SU-DHL-6 (cell line): ENCODE measurements around the gene C1orf185.
"Not testable (repeated sequence)": the region's sequence is repeated elsewhere in the genome, so short reads cannot be mapped to it uniquely, and the experiment has no call there.

Experiments
- H2AFZ ChIP-seq: fragments of 200-600 bp; sonication (generic); 2 replicates; pipeline ENCODE4 v1.6.1; 2014; ENCODE audit warnings: low read depth, mild to moderate bottlenecking, moderate library complexity, mixed read lengths, antibody characterized with exemption, low read length; ENCODE audit not compliant: severe bottlenecking
- H3F3A ChIP-seq: fragments of 200-600 bp; shearing (Covaris generic); 2 replicates; pipeline ENCODE4 v1.6.0; 2016; ENCODE audit warnings: antibody characterized with exemption, mild to moderate bottlenecking; ENCODE audit not compliant: insufficient read depth
- H3K27ac ChIP-seq: fragments of 200-600 bp; sonication (generic); 2 replicates; pipeline ENCODE4 v1.5.1; 2016; ENCODE audit warnings: low read depth, mild to moderate bottlenecking, low read length, moderate library complexity, mixed read lengths
- H3K27me3 ChIP-seq: fragments of 200-600 bp; sonication (generic), shearing (Covaris generic); 2 replicates; pipeline ENCODE4 v1.6.0; 2014; ENCODE audit warnings: mild to moderate bottlenecking, low read length
- H3K36me3 ChIP-seq: fragments of 200-600 bp; sonication (generic); 2 replicates; pipeline ENCODE4 v1.6.1; 2014; ENCODE audit warnings: mild to moderate bottlenecking, low read length, mixed read lengths
- H3K4me2 ChIP-seq: fragments of 300-600, 200-600 bp; shearing (Covaris generic), sonication (generic); 2 replicates; pipeline ENCODE4 v1.6.0; 2014; ENCODE audit warnings: low read length, low read depth, mild to moderate bottlenecking; ENCODE audit not compliant: poor library complexity, severe bottlenecking
- H3K4me3 ChIP-seq: fragments of 200-600 bp; sonication (generic); 2 replicates; pipeline ENCODE4 v1.5.1; 2014; ENCODE audit warnings: antibody characterized with exemption, low read length, mild to moderate bottlenecking, mixed read lengths; ENCODE audit not compliant: insufficient read depth, poor library complexity, severe bottlenecking
- H3K79me2 ChIP-seq: fragments of 200-600 bp; sonication (generic); 2 replicates; pipeline ENCODE4 v1.6.1; 2014; ENCODE audit warnings: mild to moderate bottlenecking, low read length, moderate library complexity; ENCODE audit not compliant: insufficient read depth
- H3K9ac ChIP-seq: fragments of 200-600 bp; sonication (generic); 2 replicates; pipeline ENCODE4 v1.7.0; 2014; ENCODE audit warnings: mild to moderate bottlenecking, low read length
- H3K9me2 ChIP-seq: fragments of 200-600 bp; sonication (generic); replicated peaks from 2 replicates; pipeline ENCODE4 v1.6.1; 2014; ENCODE audit warnings: low read length; ENCODE audit not compliant: insufficient read depth
- H3K9me3 ChIP-seq: fragments of 200-600 bp; sonication (generic); 2 replicates; pipeline ENCODE4 v1.6.1; 2014; ENCODE audit warnings: low read length, mixed read lengths; ENCODE audit not compliant: insufficient read depth
- H4K20me1 ChIP-seq: fragments of 200-600 bp; sonication (generic); 2 replicates; pipeline ENCODE4 v1.6.1; 2014; ENCODE audit warnings: low read depth, mild to moderate bottlenecking, antibody characterized with exemption, low read length, moderate library complexity, mixed read lengths
- EZH2phosphoT487 ChIP-seq: fragments of 200-600 bp; sonication (generic), shearing (Covaris generic); conservative IDR thresholded peaks from 2 replicates; pipeline ENCODE4 v1.6.1; 2018; ENCODE audit warnings: mild to moderate bottlenecking, antibody characterized with exemption, low read length, moderate library complexity, mixed read lengths
- TF ChIP-seq, protein P1 (sequence below): fragments of 200-600 bp; sonication (generic); IDR thresholded peaks from one replicate; pipeline ENCODE4 v1.5.1; 2017; ENCODE audit warnings: antibody characterized with exemption, mild to moderate bottlenecking, low read length, moderate library complexity; ENCODE audit not compliant: insufficient read depth, poor library complexity, severe bottlenecking

Gene C1orf185

DNA sequence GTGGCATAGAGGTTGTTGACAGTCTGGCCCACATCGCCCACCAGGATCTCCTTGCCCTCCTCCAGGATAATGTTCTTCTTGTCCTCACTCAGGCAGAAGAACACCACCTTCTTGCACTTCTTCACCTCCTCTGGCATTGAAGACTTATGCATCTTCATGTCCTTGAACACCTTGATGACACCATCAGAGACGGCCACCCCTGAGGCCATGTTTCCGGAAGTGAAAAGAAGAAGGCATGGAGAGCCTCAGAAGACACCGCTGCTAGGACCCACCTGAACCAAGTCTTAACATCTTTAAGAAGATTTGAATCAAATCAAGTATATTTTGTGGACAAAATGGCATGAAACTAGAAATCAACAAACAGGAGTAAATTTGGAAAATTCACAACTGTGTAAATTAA lies 56.2 kb downstream of the C1orf185 start:
- Histone ChIP-seq H3K9ac (no peak overlapping the region), H3K4me2 (no peak overlapping the region), H2AFZ (no peak overlapping the region), H3K27me3 (no peaks in the 10 kb centered on the region), H3K79me2 (no peaks in the 10 kb centered on the region), H3K4me3 (no peak overlapping the region), H3K9me2 (no peaks in the 10 kb centered on the region), H3K36me3 (no peaks in the 10 kb centered on the region), H3K27ac (no peak overlapping the region), H3K9me3 (0 out of 2 replicates have a peak, but pooled peaks cover 5% of the 10 kb centered on the region), H4K20me1 (no peaks in the 10 kb centered on the region), H3F3A (no peaks in the 10 kb centered on the region)
- no peak for TF ChIP-seq EZH2phosphoT487
- TF ChIP-seq, protein P1, sequence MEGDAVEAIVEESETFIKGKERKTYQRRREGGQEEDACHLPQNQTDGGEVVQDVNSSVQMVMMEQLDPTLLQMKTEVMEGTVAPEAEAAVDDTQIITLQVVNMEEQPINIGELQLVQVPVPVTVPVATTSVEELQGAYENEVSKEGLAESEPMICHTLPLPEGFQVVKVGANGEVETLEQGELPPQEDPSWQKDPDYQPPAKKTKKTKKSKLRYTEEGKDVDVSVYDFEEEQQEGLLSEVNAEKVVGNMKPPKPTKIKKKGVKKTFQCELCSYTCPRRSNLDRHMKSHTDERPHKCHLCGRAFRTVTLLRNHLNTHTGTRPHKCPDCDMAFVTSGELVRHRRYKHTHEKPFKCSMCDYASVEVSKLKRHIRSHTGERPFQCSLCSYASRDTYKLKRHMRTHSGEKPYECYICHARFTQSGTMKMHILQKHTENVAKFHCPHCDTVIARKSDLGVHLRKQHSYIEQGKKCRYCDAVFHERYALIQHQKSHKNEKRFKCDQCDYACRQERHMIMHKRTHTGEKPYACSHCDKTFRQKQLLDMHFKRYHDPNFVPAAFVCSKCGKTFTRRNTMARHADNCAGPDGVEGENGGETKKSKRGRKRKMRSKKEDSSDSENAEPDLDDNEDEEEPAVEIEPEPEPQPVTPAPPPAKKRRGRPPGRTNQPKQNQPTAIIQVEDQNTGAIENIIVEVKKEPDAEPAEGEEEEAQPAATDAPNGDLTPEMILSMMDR: no peak

GRCh38 chr1:51162560-51162959 lies 60.5 kb downstream of the C1orf185 start:
- not testable (repeated sequence) for H3K79me2 ChIP-seq, H3K4me3 ChIP-seq, H3K9ac ChIP-seq

GRCh38 chr1:51165540-51165939 lies 63.5 kb downstream of the C1orf185 start:
- Histone ChIP-seq H3K9me2 (no peaks in the 10 kb centered on the region), H3K9ac (no peak overlapping the region), H3F3A (no peaks in the 10 kb centered on the region), H3K4me2 (no peak overlapping the region), H3K36me3 (no peaks in the 10 kb centered on the region), H3K27ac (no peak overlapping the region), H3K9me3 (no peaks in the 10 kb centered on the region), H2AFZ (no peak overlapping the region), H3K4me3 (no peak overlapping the region), H3K79me2 (no peaks in the 10 kb centered on the region), H4K20me1 (no peaks in the 10 kb centered on the region), H3K27me3 (no peaks in the 10 kb centered on the region)
- no peak for TF ChIP-seq EZH2phosphoT487
- TF ChIP-seq, protein P1: no peak

More at GRCh38 chr1:51162560-51162959, 60.5 kb downstream of the C1orf185 start:
- H3K4me2 ChIP-seq, H3F3A ChIP-seq, H3K36me3 ChIP-seq, H2AFZ ChIP-seq, H3K27ac ChIP-seq, H3K27me3 ChIP-seq, H3K9me2 ChIP-seq, H3K9me3 ChIP-seq, H4K20me1 ChIP-seq: not testable (repeated sequence)

DNA sequence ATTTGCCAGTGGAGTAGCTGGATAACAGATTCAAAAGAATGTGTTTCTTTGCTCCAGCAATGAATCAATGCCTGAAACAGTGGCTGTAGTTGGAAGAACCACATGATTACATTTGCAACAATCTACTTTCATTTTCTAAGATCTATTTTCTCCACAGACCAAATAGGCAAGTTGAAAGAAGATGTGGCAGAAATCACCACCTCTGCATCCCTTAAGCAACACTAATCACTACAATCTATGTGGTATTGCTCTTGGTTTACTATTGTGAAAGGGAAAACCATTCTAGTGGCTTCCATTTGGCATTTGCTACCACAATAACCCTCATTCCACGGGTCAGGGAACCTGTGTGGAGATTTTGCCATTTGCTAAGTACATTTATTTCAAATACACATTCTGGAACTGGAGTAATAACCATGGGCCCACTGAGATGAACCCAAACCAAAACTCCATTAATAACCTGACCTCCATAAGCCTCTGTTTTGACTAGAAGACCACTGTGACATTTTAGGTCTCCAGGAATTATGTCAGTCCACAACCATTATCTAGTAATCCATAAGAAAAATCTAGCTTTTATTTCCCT lies 66.3 kb downstream of the C1orf185 start:
- no peak overlapping the region for H2AFZ ChIP-seq

More for the DNA sequence above, 66.3 kb downstream of the C1orf185 start:
- Histone ChIP-seq H3K36me3 (no peaks in the 10 kb centered on the region), H4K20me1 (no peaks in the 10 kb centered on the region), H3K27me3 (no peaks in the 10 kb centered on the region), H3F3A (no peaks in the 10 kb centered on the region), H3K9me3 (no peaks in the 10 kb centered on the region), H3K79me2 (no peaks in the 10 kb centered on the region), H3K4me2 (no peak overlapping the region), H3K9me2 (no peaks in the 10 kb centered on the region), H3K4me3 (no peak overlapping the region), H3K27ac (no peak overlapping the region), H3K9ac (no peak overlapping the region)
- TF ChIP-seq, protein P1: no peak
- no peak for TF ChIP-seq EZH2phosphoT487
